SH-SY5Y (cell line): Measurements from ENCODE around the gene RAB27B.

Source experiments
- GATA2 ChIP-seq: IDR thresholded peaks from 2 replicates; pipeline ENCODE4 v1.6.1; 2011; ENCODE audit warnings: mild to moderate bottlenecking, low read depth, low read length
- GATA3 ChIP-seq: IDR thresholded peaks from 2 replicates; pipeline ENCODE4 v1.6.1; 2011; ENCODE audit warnings: low read depth, mild to moderate bottlenecking, low read length, moderate library complexity

DNA sequence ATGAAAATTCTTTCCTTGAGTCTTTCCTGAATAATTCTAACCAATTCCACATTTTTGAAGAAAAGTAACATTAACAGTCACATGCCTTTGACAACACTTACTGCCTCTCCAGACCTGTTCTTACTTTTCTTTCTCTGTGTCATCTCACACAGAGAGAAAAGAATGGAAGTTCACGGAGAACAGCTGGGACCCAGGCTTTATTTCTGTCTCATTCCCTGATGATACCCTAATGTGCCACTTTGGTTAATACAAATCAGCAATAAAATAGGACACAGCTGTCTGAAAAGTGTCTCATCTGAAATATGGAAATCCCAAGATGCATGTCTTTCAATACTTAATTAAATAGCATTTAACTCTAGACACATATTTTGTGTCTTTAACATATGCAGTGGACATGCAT is 42.1 kb upstream of the RAB27B start:
- no peak for TF ChIP-seq GATA2
- no peak for TF ChIP-seq GATA3
